ENCODE data around the gene CDC5L.
A peak's percentile ranks its signal among the peaks of the same experiment; 100 is the strongest.
"Not testable (repeated sequence)": the region's sequence is repeated elsewhere in the genome, so short reads cannot be mapped to it uniquely, and the experiment has no call there.

Gene CDC5L

GRCh38 chr6:44422531-44422930 is 35.0 kb downstream of the CDC5L start:
- no peak for DNase-seq

DNA sequence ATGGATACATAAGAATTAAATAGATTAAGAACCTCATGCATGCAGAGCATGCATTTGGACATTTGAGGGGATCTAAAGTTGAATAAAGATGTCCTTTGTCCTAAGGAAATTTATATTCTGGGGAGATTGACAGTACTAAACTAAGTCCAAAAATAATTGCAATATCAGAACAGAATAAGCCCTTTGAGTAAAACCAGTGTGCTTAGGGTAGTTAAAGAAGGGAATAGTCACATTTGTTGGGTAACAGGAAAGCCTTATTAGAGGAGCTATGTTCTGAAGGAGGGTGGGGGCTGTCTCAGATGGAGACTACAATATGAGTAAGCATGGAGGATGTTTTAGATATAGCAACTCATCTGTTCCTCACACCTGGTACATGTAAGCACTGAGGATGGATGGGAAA is 35.8 kb downstream of the CDC5L start:
- DNase-seq = no peak

DNA sequence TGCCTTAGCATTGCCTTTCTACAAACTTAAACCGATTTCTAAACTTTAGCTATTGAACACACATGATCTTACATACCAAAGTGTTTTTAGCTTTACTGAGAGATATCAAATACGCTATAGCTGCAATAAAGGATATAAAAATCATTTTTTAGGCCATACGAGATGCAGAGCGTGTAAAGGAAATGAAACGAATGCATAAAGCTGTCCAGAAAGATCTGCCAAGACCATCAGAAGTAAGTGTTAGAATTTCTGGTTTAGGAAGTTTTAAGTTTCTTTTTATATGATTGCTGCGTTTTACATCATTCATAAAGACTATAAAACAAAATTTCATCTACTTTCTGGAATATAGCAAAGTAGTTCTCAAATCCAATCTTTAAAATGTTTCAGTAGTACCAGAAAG is 38.4 kb downstream of the CDC5L start:
- DNase-seq = no peak

DNA sequence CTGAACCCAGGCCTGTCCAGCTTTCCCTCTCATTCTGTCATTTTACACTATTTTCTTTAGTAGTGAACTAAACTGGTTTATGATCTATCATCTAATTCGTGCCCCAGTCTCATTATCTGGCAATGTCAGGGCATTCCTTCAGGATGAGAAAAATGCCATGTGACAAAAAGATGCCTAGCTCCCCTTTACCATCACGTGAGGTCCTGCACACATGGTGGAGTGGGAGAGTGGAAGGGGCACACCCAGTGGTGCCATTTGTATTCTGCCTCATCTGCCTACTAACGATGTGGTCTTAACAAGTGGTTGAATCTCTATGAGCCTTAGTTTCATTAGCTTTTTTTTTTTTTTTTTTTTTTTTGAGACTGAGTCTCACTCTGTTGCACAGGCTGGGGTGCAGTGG is 41.2 kb downstream of the CDC5L start:
- DNase-seq = no peak

- DNase-seq = no peak
These were observed 42.8 kb downstream of the CDC5L start for GRCh38 chr6:44430326-44430725.

DNA sequence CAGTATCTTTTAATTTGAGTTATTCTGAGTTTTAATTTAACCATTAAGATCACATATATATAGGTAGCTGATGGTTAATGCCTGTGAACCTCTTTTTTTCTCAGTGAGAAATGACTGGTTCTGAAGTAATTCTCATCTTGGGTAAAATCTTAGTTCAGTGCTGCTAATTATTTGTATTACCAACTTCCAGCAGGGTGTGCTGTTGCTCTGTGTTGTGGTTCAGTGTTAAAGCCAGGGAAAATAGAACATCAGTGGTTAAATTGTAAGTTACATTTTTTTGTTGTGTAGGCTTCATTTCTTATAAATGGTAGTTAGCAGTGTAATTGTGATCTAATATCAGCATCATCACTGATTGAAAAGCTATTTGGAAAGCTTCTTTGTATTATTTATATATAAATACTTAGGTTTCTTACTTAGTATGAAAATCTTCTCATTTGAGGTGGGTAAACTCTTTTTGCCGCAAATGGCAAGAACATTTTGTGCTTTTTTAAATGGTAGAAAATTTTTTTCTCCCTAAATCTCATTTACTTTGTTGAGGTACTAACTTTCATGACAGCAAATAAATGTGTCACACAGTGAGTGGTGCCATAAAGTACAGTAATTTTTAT is 43.7 kb downstream of the CDC5L start:
- peak; percentile 49 for DNase-seq

DNA sequence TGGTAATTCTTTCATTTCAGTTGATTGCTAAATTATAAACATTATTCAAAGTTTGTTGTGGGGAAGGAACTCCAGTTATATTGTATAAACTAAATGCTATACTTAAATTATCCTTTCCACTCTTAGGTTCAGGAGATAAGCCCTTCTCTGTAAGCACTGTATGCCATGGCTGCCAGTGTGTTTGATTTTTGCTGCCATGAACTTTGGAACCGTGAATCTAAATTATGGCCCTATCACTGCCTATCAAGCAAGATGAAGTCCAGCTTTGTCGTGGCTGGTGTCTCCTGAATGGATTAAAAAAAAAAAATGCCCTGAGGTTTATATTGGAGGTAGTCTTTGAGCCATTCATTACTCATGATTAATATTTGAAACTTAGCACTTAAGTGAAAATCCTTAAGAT is 44.7 kb downstream of the CDC5L start:
- no peak for DNase-seq

DNA sequence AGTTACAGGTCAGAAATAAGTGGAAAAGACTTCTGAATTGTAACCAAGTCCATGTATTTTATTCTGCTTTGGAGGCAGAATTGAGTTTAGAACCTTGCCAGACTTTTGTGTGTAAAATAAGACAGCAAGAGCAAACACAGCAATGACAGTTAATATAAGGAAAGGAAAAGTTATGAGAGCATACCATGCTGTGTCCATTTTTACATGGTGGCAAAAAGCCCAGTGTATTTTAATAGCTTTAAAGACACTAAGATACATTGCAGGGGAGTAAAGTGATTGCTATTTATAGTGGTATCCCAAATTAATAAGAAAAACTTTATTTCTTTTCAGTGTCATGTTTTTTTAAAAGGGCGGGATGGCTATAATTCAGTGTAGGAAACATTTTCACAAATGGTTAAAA is 45.2 kb downstream of the CDC5L start:
- no peak for DNase-seq

GRCh38 chr6:44435500-44435899 is 48.0 kb downstream of the CDC5L start:
- no peak for DNase-seq

DNA sequence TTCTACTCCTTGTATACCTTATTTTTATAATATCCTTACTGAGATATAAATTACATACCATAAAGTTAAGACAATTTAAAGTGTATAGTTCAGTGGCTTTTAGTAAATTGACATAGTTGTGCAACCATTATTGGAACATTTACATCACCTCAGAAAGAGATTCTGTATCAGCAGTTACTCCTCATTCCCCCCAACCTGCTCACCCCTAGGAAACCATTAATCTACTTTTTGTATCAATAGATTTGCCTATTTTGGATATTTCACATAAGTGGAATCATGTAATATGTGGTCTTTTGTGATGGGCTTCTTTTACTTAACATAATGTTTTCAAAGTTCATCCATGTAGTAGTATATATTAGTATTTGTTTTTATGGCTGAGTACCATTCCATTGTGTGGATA is 51.3 kb downstream of the CDC5L start:
- DNase-seq = no peak

DNA sequence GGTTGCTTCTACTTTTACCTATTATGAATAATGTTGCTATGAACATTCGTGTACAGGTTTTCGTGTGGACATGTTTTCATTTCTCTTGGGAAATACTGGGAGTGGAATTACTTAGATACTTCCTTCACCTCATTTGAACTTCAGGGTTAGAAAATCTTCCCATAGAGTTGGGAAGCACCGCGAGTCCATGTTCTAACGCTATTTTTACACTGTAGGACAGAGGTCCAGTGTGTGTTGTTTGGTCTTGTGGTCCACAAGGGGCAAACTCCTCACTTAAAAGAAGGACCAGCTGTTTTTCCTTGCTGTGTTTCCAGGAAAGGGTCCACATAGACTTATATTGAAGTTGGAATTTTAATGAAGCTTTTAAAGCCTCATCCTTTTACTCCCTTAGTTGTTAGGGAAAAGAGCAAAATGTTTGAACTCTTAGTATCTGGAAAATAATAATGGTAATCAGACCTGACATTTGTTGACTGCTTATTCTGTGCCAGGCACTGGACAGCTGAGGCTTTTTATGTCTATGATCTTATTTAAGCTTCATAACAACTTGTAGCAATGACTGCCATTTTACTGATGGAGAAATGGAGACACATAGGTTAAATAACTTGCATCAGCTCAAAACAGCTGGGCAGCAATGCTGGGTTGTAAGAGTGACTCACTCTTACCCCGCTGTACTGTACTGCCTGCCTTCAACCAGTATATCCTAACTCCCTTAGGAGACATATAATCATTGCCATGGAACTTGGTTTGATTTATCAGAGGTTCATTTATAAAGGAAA is 52.0 kb downstream of the CDC5L start:
- DNase-seq = no peak

GRCh38 chr6:44441091-44441855 is 53.8 kb downstream of the CDC5L start:
- DNase-seq = no peak

DNA sequence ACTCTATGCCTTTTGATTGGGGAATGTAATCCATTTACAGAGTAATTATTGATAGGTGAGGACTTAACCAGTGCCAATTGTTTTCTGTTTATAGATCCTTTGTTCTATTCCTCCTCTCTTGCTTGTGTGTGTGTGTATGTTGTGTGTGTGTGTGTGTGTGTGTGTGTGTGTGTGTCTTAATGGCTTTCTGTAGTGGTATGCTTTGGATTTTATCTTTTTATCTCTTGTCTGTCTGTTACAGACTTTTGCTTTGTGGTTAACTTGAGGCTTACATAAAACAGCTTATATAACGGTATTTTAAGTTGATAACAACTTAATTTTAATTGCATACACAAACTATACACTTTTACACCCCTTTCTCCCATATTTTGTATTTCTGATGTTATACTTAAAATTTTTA is 54.7 kb downstream of the CDC5L start:
- DNase-seq = no peak

DNA sequence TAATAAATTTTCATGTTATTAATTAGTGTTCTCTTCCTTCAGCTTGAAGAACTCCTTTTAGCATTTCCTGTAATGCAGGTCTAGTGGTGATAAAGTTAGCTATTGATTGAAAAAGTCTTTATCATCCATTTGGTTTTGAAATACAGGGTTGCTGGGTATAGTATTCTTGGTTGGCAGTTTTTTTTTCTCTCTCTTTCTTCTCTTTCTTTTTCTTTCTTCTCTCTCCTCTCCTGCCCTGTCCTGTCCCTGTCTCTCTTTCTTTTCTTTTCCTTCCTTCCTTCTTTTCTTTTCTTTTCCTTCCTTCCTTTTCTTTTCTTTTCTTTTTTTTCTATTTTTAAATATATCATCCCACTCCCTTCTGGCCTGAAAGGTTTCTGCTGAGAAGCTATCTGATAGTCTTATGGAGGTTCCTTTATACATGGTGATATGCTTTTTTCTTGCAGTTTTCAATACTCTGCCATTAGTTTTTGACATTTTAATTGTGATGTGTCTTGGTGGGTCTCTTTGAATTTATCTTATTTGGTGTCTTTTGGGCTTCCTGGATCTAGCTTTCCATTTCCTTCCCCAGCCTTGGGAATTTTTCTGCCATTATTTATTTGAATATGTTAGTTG is 55.4 kb downstream of the CDC5L start:
- DNase-seq = no peak

DNA sequence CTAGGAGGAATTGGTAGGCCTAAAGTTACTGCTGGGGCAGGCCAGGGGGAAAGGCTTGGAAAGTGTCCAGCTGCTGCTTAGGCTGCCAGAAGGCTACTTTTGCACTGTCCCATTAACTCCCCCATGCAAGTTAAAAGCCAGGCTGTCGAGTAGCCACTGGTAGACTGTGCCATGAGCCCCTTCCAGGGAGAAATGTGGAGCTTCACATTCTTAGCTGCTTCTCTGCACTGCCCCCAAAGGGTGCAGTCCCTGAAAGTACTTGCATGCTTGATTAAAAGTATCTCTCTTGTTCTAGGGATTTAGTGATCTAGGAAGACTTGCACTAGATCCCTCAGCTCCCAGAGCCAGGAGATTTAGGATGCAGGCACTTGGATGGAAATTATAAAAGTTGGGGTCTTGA is 57.3 kb downstream of the CDC5L start:
- DNase-seq = no peak

DNA sequence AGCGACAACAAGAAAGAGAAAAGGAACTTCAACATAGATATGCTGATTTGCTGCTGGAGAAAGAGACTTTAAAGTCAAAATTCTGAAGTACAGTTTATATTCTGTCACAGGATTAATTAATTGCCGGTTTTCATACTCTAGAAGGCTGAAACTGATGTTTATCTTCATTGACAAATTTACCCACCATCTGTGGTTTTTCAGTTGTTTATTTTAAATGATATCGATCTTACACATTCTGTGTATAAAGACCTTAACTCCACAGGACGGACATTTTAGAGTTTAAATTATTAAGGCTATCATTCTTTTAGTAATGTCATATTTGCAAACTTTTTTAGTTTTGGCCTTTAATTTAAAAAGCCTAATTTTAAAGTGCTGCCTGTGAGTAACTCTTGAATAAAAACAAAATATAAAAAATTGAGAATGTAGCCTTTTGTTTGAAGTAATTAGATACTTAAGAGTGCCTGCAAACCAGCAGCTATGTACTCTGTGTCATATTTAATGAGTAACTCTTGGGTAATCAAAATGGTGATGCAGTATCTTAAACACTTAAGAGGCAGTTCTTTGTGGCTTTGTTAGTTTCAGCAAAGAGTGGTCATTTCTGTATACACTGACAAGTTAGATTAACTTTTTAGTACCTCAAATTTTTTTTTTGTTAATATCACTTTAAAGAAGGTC is 59.3 kb downstream of the CDC5L start:
- DNase-seq = no peak

- not testable (repeated sequence) for DNase-seq
These were observed 61.7 kb downstream of the CDC5L start for GRCh38 chr6:44449181-44449580.

GRCh38 chr6:44451803-44452695 is 64.5 kb downstream of the CDC5L start:
- DNase-seq = no peak

GRCh38 chr6:44452725-44453124 is 65.2 kb downstream of the CDC5L start:
- no peak for DNase-seq

DNA sequence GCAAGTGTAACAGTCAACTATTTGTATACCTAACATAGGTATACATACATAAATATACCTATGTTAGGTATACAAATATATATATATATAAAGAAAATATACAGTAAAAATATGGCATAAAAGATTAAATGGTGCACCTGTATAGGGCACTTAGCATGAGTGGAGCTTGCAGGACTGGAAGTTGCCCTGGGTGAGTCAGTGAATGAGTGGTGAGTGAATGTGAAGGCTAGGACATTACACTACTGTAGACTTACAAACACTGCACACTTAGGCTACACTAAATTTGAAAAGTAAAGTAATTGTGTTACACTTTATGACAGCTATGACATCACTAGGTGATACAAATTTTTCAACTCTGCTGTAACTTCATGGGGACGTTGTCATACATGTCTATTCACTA is 65.6 kb downstream of the CDC5L start:
- DNase-seq = no peak

DNA sequence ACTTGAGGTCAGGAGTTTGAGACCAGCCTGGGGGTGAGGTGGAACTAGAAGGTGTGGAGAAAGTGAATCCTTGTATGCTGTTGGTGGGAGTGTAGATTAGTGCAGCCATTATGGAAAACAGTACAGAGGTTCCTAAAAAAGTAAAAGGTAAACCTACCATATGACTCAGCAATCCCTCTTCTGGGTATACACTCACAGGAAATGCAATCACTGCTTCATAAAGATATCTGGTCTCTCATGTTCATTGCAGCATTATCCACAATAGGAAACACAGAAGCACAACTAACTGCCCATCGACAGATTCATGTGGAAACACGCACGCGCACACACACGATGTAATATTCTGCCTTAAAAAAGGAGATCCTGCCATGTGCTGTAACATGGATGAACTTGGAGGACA is 66.7 kb downstream of the CDC5L start:
- DNase-seq = no peak

Measured in RPMI8226 (cell line).